GM21529 (cell line): Measurements from ENCODE around the gene SMIM20.

Experiments
- ATAC-seq: cut with Tn5 transposase; IDR thresholded peaks from one replicate; pipeline ENCODE4 v1.9.1; 2021; ENCODE audit not compliant: unreplicated experiment

The SMIM20 gene

GRCh38 chr4:25953740-25954139 lies 39.7 kb downstream of the SMIM20 start:
- no peak for ATAC-seq

GRCh38 chr4:25954293-25954904 lies 40.4 kb downstream of the SMIM20 start:
- no peak for ATAC-seq

GRCh38 chr4:25955705-25956104 lies 41.7 kb downstream of the SMIM20 start:
- no peak for ATAC-seq

- no peak for ATAC-seq
These were observed 42.2 kb downstream of the SMIM20 start for GRCh38 chr4:25956260-25956659.

- ATAC-seq = no peak
These were observed 44.1 kb downstream of the SMIM20 start for GRCh38 chr4:25958110-25958509.

GRCh38 chr4:25962393-25962792 lies 48.4 kb downstream of the SMIM20 start:
- ATAC-seq = no peak

- ATAC-seq = no peak
These were observed 51.6 kb downstream of the SMIM20 start for GRCh38 chr4:25965629-25966028.

- ATAC-seq = no peak
These were observed 52.2 kb downstream of the SMIM20 start for GRCh38 chr4:25966171-25966570.

GRCh38 chr4:25969374-25970155 lies 55.5 kb downstream of the SMIM20 start:
- no peak for ATAC-seq

- ATAC-seq = peak; percentile 78
These were observed 56.2 kb downstream of the SMIM20 start for GRCh38 chr4:25970226-25970675.

- ATAC-seq = no peak
These were observed 56.8 kb downstream of the SMIM20 start for GRCh38 chr4:25970691-25971432.

GRCh38 chr4:25972366-25972765 lies 58.3 kb downstream of the SMIM20 start:
- no peak for ATAC-seq

- no peak for ATAC-seq
These were observed 59.1 kb downstream of the SMIM20 start for GRCh38 chr4:25972984-25973745.

GRCh38 chr4:25976780-25977179 lies 62.8 kb downstream of the SMIM20 start:
- ATAC-seq = no peak

GRCh38 chr4:25977397-25978170 lies 63.6 kb downstream of the SMIM20 start:
- ATAC-seq = no peak

- no peak for ATAC-seq
These were observed 64.3 kb downstream of the SMIM20 start for GRCh38 chr4:25978327-25978726.
